Stimulated activated CD4-positive, alpha-beta T cell treated with anti-CD3 and anti-CD28 coated beads, Interleukin-12 subunit alpha, Interleukin-12 subunit beta, amount 100 ng/mL, for 24 hours (primary cell): ENCODE measurements around the gene GZMB.
"Not testable (repeated sequence)": the region's sequence is repeated elsewhere in the genome, so short reads cannot be mapped to it uniquely, and the experiment has no call there.

Experiments used
- DNase-seq, 2 experiments: peaks; one replicate each; pipeline ENCODE4 v3.0.0-alpha.2; 2020; ENCODE audit warnings: low read depth in 2 of 2

The GZMB gene, protein sequence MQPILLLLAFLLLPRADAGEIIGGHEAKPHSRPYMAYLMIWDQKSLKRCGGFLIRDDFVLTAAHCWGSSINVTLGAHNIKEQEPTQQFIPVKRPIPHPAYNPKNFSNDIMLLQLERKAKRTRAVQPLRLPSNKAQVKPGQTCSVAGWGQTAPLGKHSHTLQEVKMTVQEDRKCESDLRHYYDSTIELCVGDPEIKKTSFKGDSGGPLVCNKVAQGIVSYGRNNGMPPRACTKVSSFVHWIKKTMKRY

DNA sequence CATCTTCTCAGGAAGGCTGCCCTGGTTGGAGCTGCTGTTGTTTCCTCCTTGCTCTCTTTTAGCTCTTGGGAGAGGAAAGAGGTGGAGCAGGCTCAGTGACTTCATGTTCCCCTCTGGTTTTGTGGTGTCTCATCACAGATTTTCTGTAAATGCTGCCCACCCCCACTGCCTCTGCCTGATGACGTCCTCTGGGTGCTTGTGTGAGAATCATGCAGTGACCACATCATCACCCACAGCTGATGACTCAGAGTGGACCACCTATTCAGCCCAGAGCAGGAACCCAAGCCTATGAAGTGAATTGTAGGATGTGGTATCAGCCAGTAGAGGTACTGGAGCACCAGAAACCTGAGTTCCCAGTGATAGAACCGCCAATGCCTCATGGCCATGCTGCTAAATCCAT is at the start of gene GZMB:
Gene GZMB, minus strand, starts transcription at position 33 of the 400 bp plus-strand sequence. Its CDS starts 30 bp downstream, at position 3.
- peak; percentile 37 to 68 for DNase-seq

GRCh38 chr14:24681056-24681455 is 47.1 kb upstream of the GZMB start:
- no peak for DNase-seq

DNA sequence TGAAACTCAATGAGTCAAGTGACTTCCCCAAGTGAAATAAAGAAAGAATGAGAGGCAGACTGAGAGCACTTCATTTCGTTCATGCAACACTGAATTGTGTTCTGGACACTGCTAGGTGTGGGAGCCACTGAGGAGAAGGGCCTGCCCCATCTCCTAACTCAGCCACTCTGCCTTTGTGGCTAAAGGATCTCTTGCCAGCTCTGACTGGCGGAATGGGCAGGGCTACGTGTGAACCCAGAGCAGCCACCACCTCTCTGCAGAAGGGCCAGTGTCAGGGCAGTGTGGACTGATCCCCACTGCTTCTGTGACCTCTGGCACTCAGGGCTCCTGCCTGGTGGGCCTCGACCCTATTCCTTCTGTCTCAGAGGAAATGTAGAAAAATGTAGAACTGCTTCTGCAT is 46.5 kb upstream of the GZMB start:
- DNase-seq, result no peak

DNA sequence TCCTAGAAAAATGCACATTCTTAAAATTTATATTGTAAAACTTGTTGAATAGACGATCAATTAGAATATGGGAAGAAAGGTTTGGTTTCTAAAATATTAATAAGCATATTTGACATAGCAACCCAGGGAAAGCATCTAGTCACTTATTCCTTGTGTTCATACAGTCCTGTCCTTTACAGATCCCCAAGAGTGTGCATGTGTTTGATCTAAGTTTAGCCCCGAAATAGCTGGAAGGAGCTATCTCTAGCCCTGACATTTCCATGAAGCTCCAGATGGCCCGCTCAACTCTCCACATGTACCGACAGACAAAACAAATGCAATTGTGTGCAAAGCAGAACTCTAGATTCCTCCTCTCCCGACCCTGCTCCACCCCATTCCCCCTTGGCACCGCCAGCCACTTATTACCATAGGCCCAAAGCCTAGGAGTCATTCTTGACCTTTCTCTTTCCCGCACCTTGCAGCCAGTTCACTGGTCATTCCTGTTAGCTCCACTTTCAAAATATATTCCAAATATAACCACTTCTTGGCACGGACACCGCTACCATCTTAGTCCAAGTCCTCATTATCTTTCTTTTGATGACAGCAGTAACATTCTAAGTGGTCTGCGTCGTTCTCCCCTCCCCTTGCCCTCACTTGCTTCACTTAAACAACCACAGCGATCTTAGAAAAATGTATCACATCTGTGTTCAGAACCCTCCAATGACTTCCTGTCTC is 45.4 kb upstream of the GZMB start:
- DNase-seq, result no peak

DNA sequence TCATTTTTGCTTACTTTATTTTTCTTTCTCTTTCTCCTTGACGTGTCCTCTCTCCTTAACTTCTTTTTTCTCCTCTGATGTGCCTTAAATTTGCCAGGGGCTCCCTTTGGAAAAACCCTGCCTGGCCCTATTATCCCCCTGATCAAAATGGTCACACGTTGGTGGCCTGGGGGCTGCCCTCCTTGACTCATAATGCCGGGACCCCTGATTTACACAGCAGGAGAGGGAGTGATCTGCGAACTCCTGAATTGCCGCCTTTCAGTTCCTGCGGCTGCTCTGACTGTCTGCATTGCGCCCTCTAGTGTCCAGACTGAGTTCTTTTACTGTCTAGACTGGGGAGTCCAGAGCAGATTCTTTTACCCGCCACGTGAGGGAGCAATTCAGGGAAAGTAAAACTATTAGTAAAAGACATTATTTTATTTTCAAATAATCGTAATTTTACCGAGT is 44.8 kb upstream of the GZMB start:
- DNase-seq, result peak; percentile 55 to 62

DNA sequence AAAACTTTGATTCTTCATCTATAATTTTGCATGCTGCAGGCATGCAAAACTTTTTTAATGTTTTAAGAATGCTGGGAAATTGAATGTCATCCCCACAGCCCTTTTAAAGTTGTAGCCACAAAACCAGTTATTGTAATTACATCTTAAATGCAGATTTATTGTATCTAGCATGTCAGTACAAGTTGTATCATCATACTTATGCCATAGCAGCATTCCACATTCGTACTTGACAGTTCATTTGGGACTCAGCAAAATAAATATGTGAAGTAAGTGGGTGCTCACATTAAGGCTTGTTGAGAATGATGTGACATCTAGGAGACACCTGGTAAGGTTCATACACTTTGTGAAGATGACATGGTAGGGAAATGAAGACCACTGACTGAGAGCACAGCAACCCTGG is 44.0 kb upstream of the GZMB start:
- no peak for DNase-seq

DNA sequence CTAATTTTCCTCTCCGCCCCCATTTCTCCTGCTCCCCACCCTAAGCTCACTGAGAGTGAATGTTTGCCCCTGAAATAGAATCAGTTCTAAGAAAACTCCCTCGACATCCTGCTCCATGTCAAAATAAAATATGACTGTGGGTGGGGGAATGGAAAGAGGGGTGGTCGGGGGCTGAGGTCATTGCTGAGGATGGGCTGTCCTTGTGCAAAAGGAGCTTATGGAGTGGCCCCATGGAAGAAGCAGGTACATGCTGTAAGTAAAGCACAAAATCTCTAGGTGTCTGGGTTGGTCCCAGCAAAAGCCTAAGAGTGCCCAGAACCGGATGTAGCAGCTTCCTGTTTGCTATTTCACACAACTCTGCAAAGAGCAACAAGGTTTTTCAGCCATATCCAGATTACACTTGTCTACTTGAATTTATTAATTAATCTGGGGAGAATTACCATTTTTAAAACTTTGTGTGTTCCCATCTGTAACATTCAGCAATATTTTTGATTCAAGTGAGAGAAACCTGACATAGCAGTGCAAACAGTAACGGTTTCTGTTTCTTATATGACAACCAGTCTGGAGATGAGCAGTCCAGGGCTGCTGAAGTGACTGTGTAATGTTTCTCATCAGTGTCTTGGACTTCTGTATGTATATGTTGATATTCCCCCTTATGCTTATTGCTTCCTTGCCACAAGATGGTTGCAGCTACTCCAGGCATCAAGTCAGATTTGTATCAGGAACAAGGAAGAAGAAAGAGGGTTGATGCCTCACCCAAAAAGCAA is 40.4 kb upstream of the GZMB start:
- peak in 1 of 2 experiments; percentile 36 for DNase-seq

GRCh38 chr14:24673534-24674203 is 39.7 kb upstream of the GZMB start:
- peak; percentile 38 to 51 for DNase-seq

GRCh38 chr14:24673059-24673458 is 39.1 kb upstream of the GZMB start:
- DNase-seq, result no peak

- peak in 1 of 2 experiments; percentile 41 for DNase-seq
Observed at GRCh38 chr14:24670594-24670993, 36.6 kb upstream of the GZMB start.

DNA sequence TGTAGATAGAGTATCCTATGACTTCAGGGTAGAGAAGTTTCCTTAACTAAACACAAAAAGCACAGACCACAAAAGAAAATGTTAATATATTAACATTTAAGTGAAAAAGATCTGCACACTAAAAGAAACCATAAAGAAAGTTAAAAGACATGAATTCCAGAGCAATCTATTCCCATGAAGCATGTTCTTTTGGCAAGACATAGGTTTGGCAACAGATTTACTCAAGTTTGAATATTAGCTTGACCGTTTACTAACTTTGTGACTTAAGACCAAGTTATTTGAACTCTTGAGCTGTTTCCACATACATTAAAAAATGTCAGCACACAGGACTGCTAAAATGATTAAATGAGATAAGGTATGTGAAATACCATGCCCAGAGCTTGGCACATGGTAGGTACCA is 35.7 kb upstream of the GZMB start:
- no peak for DNase-seq

GRCh38 chr14:24665440-24665991 is 31.5 kb upstream of the GZMB start:
- DNase-seq, result peak in 1 of 2 experiments; percentile 36

DNA sequence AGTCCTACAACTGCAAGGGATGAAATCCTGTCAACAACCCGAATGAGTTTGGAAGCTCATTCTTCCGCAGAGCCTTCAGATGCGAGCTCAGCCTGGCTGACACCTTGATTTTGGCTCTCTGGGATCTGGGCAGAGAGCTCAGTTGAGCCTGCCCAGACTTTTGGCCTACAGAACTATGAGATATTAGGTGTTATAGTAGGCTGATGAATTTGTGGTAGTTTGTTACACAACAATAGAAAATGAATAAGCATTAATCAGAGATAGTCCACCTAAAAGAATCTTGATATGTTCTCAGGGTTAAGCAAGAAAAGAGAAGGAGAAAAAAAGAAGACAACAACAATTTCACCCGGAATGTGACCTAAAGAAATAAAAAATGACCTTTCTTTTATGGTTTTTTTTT is 30.4 kb upstream of the GZMB start:
- DNase-seq, result no peak

- DNase-seq, result no peak
Observed at GRCh38 chr14:24662753-24663152, 28.8 kb upstream of the GZMB start.

GRCh38 chr14:24659916-24660570 is 26.1 kb upstream of the GZMB start:
- DNase-seq, result no peak

GRCh38 chr14:24648361-24648760 is 14.4 kb upstream of the GZMB start:
- DNase-seq, result not testable (repeated sequence)

- DNase-seq, result no peak
Observed at GRCh38 chr14:24639905-24640304, 5.9 kb upstream of the GZMB start.

DNA sequence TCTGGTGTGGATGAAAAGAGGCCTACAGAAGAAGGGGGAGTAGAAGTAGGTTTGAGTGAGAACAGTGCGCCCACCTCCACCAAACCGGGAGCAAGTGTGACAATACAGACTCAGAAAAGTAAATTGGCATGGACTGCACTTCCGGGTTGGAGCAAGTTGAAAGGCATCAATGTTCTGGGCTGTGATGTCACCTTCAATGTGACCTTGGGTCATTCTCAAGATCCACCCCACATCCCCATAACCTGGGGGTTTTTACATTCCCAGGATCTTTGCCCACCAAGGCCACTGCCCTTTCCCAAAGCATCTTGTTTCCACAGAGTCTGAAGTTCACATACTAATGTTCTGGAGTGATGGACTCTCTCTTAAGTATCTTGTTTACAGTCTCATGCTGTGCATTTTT is 5.3 kb upstream of the GZMB start:
- DNase-seq, result no peak

DNA sequence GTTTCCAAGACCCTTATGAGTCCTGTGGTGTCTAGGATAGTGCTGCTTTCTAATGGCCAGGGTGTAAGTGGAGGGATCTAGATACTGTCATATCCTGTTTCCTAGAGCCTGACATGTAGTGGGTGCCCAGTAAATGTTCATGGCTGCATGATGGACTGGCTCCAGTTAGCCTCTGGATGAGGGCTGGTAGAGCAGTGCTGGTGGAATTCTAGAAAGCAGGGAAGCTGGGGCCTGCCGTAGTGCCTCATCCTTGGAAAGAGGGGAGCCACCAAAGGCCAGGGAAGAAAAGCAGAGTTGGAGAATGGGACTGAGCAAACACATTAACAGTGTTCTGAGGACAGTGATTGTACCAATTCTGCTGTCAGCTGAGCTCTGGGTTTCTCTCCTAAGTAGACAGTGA is 637 bp downstream of the GZMB start:
- no peak for DNase-seq

DNA sequence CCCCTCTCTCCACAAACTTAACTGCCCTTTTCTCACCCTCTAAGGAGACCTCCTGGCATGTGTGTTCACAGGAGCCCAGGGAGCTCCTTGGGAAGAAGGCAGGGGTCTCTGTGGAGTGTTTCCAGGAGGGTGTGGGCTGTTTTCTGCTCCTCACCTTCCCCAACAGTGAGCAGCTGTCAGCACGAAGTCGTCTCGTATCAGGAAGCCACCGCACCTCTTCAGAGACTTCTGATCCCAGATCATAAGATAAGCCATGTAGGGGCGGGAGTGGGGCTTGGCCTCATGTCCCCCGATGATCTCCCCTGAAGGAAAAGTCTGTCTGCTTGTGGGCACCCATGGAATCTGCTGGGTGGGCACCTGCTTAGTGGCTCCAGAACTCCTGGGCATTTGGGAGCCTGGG is 1.2 kb downstream of the GZMB start:
- DNase-seq, result no peak

DNA sequence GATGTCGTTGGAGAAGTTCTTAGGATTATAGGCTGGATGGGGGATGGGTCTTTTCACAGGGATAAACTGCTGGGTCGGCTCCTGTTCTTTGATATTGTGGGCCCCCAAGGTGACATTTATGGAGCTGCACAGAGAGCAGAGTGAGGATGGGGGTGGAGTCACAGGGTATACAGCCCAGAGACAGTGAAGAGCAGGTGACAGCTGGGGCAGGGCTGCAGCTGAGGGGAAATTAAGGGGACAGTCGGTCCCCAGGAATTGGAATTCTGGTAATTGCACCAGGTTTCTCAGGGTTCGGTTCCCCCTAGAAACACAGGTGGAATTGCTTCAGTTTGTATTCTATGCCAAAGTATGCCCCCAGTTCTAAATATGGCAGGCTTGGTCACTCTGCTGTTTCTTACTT is 1.7 kb downstream of the GZMB start:
- no peak for DNase-seq
